C4-2B (cell line): ENCODE results near the gene PIK3C2G.

Source experiments
- H3K27ac ChIP-seq: fragments of 450-650 bp; 2 replicates; pipeline ENCODE4 v1.5.1; 2017
- ZFX ChIP-seq: fragments of 450-650 bp; IDR thresholded peaks from 2 replicates; pipeline ENCODE4 v1.6.1; 2017
- TF ChIP-seq, protein P1 (sequence below): fragments of 450-650 bp; conservative IDR thresholded peaks from 2 replicates; pipeline ENCODE4 v1.5.1; 2017; ENCODE audit warnings: mild to moderate bottlenecking

PIK3C2G gene

DNA sequence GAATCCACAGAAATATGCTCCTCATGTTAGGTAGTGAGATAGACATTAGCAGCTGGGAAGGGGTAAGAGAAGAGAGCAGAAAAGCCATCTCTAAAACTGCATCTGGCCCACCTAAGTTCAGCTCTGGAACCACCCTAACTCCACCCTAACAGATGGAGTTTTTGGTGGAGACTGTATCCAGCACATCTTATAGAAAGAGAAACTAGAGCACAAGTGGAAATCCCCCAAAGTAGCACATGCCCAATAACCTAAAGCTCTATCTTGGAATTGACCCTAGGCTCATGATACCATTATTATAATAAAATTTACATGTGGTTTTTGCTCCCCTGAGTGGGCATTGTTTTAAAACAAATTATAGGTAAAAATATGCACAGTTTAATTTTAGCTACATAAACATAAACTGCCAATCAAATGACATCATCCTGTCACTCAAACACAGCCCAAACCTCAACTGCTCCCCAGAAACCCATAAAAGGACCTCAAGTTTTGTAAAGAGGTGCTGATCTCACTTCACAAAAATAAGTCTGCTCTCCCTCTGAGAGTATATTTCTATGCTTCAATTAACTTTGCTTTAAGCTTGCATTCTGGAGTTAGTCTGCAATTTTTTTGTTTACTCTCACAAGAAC is 206.4 kb downstream of the PIK3C2G start:
- TF ChIP-seq, protein P1, sequence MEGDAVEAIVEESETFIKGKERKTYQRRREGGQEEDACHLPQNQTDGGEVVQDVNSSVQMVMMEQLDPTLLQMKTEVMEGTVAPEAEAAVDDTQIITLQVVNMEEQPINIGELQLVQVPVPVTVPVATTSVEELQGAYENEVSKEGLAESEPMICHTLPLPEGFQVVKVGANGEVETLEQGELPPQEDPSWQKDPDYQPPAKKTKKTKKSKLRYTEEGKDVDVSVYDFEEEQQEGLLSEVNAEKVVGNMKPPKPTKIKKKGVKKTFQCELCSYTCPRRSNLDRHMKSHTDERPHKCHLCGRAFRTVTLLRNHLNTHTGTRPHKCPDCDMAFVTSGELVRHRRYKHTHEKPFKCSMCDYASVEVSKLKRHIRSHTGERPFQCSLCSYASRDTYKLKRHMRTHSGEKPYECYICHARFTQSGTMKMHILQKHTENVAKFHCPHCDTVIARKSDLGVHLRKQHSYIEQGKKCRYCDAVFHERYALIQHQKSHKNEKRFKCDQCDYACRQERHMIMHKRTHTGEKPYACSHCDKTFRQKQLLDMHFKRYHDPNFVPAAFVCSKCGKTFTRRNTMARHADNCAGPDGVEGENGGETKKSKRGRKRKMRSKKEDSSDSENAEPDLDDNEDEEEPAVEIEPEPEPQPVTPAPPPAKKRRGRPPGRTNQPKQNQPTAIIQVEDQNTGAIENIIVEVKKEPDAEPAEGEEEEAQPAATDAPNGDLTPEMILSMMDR: no peak
- no peak for TF ChIP-seq ZFX
- H3K27ac ChIP-seq: no peak overlapping the region

DNA sequence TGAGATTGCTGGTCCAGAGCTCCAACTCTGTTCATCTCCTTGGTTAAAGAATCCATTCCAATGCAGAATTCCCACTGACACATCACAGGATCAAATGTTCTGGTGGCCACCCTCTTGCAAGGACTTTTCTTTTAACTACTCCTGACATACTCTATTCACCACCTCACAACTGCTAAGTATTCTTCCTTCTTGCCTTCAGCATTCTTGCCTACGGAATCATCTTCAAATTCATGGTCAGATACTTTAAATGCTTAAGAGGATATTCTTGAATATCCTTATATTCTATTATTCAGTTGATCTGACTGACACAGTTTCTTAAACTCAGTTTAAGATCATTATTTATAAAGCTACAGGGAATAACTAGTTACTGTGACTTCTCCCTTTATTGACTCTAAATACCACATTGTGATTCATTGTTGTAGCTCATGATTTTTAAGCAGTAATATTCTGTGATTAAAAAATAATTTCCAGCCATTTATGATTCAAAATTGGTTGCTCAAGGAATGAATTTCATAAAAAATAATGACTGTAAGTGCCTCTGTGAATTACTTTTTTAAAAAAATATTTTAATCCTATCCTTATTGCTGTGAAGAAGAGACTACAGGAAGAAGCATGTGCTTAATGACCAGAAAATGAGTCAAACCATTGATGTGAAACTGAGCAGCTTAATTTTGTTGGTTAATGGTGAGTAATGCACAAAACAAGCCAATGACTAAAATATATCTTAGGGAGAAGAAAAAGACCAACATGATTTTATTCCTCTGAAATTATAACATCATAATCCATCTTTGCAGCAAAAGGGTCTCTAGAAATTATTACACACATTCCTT is 207.1 kb downstream of the PIK3C2G start:
- no peak overlapping the region for H3K27ac ChIP-seq
- TF ChIP-seq, protein P1: no peak
- no peak for TF ChIP-seq ZFX

DNA sequence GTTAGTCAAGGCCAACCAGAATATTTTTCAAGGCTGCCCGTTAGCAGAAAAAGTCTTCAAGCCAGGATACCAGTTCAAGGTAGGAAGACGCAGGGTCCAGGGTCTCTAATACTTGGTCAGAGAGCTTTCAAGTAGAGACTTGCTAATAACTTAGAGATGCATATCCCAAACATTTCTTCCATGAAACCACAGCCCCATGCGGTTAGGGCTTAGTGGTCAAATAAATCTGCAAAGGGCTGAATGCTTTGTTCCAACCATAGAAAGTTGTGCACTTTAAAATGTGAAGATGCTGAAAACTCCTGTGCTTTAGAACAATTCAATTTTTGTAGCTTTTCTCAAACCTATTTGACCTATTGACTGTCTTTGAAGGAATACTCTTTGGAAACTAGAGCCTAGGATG is 208.9 kb downstream of the PIK3C2G start:
- no peak overlapping the region for H3K27ac ChIP-seq
- TF ChIP-seq, protein P1: no peak
- no peak for TF ChIP-seq ZFX

DNA sequence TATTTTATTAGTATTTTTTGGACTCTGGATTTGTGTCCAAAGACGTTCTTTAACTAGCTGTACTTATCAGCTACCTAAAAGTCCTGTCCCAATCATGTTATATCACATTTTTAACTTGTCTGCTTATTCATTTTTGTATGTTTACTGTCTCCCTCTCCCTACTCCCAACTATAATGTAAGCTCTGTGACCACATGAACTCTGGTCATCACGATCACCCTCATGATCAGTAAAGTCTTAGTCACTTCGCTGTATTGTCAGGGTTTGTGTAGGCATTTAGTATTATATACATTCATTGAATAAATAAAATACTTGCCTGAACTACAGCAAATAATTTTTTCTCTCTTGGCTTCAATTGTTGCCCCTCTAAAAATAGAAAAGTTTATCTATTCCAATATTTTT is 211.0 kb downstream of the PIK3C2G start:
- TF ChIP-seq, protein P1: no peak
- no peak for TF ChIP-seq ZFX
- H3K27ac ChIP-seq: no peak overlapping the region

DNA sequence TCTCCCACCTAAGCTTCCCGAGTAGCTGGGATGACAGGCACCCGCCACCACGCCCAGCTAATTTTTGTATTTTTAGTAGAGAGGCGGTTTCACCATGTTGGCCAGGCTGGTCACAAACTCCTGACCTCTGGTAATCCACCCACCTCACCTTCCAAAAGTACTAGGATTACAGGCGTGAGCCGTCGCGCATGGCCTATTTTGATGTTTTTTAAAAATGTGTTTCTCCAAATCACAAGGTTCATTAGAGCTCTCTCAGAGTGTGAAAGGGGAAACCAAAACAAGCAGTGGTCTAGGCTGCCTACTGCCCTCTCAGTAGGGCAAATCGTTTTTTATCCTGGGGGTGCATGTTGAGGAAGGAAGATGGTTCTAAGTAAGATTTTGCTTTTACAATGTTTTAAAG is 211.5 kb downstream of the PIK3C2G start:
- H3K27ac ChIP-seq: no peak overlapping the region

DNA sequence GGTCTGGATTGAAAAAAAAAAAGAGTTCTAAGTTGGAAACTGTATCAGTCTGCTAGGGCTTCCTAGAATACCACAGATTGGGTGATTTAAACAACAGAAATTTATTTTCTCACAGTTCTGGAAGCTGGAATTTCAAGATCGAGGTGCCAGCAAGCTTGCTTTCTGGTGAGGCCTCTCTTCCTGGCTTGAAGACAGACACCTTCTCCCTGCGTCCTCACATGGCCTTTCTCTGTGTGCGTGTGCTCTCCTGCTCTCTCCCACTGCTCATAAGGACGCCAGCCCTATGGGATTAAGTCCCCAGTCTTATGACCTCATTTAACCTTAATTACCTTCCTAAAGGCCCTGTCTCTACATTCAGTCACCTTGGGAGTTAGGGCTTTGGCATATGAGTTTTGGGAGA is 215.5 kb downstream of the PIK3C2G start:
- TF ChIP-seq, protein P1: no peak
- no peak for TF ChIP-seq ZFX
- no peak overlapping the region for H3K27ac ChIP-seq

More for the DNA sequence above, 211.5 kb downstream of the PIK3C2G start:
- TF ChIP-seq ZFX: no peak
- TF ChIP-seq, protein P1: no peak

DNA sequence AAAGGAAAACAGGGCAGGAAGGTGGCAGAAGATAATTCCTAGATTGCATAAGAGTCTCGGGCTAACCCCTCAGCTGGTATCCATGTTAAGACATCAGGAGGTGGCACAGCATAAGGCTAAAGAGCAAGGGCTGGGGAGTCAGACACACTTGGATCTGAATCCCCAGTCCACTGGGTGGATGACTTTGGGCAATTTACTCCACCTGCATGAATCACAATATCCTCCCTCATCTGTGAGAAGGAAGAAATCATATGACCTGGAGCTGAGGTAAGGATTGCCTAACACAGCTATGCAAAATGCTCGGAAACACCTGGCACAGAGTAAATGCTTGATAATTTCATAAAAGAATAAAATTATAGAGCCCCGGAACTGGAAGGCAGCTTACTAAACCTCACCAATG is 217.9 kb downstream of the PIK3C2G start:
- H3K27ac ChIP-seq: no peak overlapping the region
- TF ChIP-seq ZFX: no peak
- TF ChIP-seq, protein P1: no peak
